ENCODE results near the gene TIAM2.

DNA sequence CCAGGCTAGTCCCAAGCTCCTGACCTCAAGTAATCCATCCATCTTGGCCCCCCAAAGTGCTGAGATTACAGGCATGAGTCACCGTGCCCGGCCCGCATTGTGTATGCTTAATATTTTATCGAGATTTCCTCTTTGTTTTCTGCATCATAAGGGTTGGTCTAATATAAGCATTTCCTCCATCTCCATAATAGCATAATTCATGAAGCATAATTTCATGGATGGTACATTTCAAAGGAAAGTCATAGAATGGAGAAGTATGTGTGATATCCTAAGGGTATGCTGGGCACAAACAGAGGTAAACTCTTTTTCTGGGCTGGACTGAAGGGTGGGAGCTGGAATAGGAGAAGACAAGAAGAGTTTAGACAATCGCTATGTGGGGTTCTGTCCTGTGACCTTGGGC lies 17.5 kb upstream of the TIAM2 start:
- no peak for TF ChIP-seq EZH2 (IDR thresholded peaks at IDR 0.05; ENCODE audit: borderline replicate concordance)
- TF ChIP-seq, protein P1, sequence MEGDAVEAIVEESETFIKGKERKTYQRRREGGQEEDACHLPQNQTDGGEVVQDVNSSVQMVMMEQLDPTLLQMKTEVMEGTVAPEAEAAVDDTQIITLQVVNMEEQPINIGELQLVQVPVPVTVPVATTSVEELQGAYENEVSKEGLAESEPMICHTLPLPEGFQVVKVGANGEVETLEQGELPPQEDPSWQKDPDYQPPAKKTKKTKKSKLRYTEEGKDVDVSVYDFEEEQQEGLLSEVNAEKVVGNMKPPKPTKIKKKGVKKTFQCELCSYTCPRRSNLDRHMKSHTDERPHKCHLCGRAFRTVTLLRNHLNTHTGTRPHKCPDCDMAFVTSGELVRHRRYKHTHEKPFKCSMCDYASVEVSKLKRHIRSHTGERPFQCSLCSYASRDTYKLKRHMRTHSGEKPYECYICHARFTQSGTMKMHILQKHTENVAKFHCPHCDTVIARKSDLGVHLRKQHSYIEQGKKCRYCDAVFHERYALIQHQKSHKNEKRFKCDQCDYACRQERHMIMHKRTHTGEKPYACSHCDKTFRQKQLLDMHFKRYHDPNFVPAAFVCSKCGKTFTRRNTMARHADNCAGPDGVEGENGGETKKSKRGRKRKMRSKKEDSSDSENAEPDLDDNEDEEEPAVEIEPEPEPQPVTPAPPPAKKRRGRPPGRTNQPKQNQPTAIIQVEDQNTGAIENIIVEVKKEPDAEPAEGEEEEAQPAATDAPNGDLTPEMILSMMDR (IDR thresholded peaks at IDR 0.05; ENCODE audit: poor library complexity), result no peak
- no peak for TF ChIP-seq EZH2phosphoT487 (IDR thresholded peaks at IDR 0.05; ENCODE audit: low read depth, severe bottlenecking, unreplicated experiment)

Data from hepatocyte (in vitro differentiated cells).